IMR-90 (cell line): ENCODE measurements around the gene ANKRD26. TPM values are rescaled to one million over a fixed set of nuclear protein-coding genes. Genes with fewer than 3 reads are reported as not detected.

ENCODE experiments used
- microRNA-seq, 2 experiments: library from miRNA; stranded (forward) in 1 of 2; unstranded in 1 of 2; fragments of 10-50 nt in 1 of 2; fragments of <30 nt in 1 of 2; gene quantifications in 1 of 2; microRNA quantifications in 1 of 2; one replicate each; pipeline versions ENCODE3 to v1.1.0; 2013 to 2020; ENCODE audit not compliant: insufficient read depth in 1 of 2, insufficient read length in 1 of 2, unreplicated experiment in 1 of 2
- polyA plus RNA-seq, 3 experiments: library from polyadenylated mRNA; depleted of rRNA; stranded (reverse); fragments of >200 nt; gene quantifications; 2 replicates each; pipeline ENCODE4 v1.2.3, GENCODE V29; 2012; ENCODE audit warnings: low replicate concordance in 1 of 3
- small RNA-seq, 5 experiments: library from RNA; depleted of rRNA; stranded (forward); fragments of <200 nt; gene quantifications; one replicate each; pipeline ENCODE3, GENCODE V24; 2012
- total RNA-seq: library from RNA; depleted of rRNA; stranded (reverse); fragments of >200 nt; gene quantifications from 2 replicates; pipeline ENCODE4 v1.2.3, GENCODE V29; 2012; rRNA removed

The ANKRD26 gene
- total and polyA plus RNA-seq, 2 of the 4 experiments (the other 2 are of a cell fraction), result 1.3 to 4.8 TPM

Small RNA genes within 50 kb of the gene (microRNA-seq; reads per million reads assigned to microRNA genes)
- not detected for gene RNU6-490P (ENCODE audit: insufficient read depth, insufficient read length)

Small RNA genes within 50 kb of the gene (small RNA-seq; reads per million reads assigned to genes)
- 0.56 to 75.3 (median 2.7) reads per million in 5 experiments for gene RNU6-490P

Other genes with a start within 250 kb of the ANKRD26 start
- gene ABI1, start 239.5 kb downstream of the ANKRD26 start, total RNA-seq, result 60.8 and 71.3 TPM in 2 replicates
- 47.8 and 49.6 TPM in 2 replicates for gene ABI1, start 239.5 kb downstream of the ANKRD26 start, polyA plus RNA-seq (2012; rRNA removed)
- gene YME1L1, start 53.9 kb upstream of the ANKRD26 start, total RNA-seq, result 71.2 and 111 TPM in 2 replicates
- gene YME1L1, start 53.9 kb upstream of the ANKRD26 start, polyA plus RNA-seq (2012; rRNA removed), result 40.3 and 51.6 TPM in 2 replicates
- gene MASTL, start 54.9 kb upstream of the ANKRD26 start, total RNA-seq, result 13.4 and 18.1 TPM in 2 replicates
- 5.9 and 7.0 TPM in 2 replicates for gene MASTL, start 54.9 kb upstream of the ANKRD26 start, polyA plus RNA-seq (2012; rRNA removed)
- 11.7 and 19.4 TPM in 2 replicates for gene ACBD5, start 140.3 kb upstream of the ANKRD26 start, total RNA-seq
- 6.5 and 7.7 TPM in 2 replicates for gene ACBD5, start 140.3 kb upstream of the ANKRD26 start, polyA plus RNA-seq (2012; rRNA removed)